Stromal cell of bone marrow (primary cell): Measurements from ENCODE around the gene CMSS1.
A peak's percentile ranks its signal among the peaks of the same experiment; 100 is the strongest.

Source experiments
- DNase-seq: peaks from one replicate; pipeline ENCODE4 v3.0.0-alpha.2; 2012; ENCODE audit warnings: low read depth

Gene CMSS1

GRCh38 chr3:99903869-99904268, 86.2 kb downstream of the CMSS1 start:
- DNase-seq, result no peak

GRCh38 chr3:99907959-99908544, 90.4 kb downstream of the CMSS1 start:
- DNase-seq, result no peak

DNA sequence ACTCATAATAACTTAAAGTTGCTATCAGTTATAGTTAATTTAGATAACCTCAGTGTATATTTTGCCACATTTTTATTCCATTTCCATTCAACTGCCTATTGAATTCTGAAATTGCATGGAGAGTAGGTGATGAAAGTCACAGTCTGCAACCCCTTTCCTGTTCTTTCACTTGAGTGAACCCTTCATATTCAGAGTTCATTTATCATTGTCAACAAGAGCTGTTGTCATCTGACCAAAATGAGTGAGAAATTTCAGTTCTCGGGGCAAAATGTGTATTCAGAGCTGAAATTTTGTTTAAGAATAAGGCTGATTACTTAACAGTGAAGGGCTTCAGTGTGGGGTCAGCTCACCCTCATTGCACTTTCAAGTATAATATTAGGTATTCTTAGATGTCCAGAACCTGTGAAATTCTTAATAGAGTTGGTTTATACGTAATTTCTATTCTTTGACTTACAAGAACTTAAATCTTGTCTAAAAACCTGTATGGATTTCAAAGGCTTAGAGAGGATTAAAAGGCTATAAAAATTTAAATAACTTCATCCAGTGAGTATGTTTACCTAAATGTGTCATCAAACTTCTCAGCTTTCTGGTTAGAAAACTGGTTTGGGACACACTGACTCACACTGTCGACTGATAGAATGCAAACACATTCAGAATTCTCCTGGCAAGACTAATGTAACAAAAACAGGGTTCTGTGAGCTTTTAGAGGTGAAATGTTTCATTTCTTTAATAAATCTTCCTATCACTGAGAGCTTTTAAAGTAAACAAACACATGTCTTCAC, 92.2 kb downstream of the CMSS1 start:
- DNase-seq, result peak; percentile 61

- DNase-seq, result no peak
Measured at GRCh38 chr3:99910752-99911290, 93.2 kb downstream of the CMSS1 start.

DNA sequence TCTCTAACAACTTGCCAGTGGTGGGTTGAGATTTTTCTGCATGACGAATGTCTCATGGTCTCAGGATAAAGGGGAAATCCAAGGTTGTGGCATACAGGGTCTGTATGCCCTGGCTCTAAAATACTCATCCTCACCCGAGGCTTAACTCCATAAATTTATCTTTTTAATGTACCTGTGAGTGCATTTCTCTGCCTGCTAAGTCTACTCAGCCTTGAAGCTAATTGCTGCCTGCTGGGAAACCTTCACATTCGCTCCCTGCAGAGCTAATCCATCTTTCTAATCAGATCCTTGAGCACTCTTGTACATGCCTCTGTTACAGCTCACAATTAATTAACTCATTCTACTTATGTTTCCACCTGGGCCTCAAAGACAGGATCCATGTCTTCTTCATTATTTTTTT, 93.8 kb downstream of the CMSS1 start:
- DNase-seq, result no peak

DNA sequence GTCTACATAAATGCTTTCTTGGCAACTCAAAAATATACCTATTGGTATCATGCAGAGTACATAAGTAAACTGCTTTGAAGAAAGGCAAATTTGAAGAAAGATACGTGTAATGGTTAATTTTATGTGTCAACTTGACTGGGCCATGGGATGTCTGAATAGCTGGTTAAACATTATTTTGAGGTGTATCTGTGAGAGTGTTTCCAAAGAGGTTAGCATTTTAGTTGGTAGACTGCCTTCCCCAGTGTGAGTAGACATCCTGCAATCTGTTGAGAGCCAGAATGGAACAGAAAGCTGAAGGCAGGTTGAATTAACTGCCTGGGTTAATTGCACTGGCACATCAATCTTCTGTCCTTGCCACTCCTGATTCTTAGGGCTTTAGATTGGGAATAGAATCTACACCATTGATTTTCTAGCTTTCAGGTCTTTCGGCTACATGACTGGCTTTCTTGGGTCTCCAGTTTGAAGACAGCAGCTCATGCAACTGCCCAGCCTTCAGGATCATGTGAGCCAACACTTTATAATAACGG, 98.3 kb downstream of the CMSS1 start:
- no peak for DNase-seq

DNA sequence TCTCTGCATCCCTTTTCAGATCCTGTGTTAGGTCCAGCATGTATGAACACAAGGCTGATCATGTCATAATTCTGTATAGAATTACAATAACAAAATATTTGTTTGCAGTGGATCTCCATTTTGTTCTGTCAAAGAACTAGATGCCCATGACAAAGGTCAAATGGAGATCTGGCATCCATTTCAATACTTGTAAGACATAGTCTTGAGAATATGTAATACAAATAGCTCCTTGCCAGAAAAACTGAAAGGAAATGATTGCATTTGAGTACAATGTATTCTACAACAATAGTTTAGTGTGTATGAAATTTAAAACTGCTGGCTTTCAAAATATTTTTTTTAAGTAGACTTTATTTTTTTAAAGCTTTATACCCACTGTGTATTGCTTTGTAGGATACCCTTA, 101.1 kb downstream of the CMSS1 start:
- no peak for DNase-seq

GRCh38 chr3:99919694-99920093, 102.0 kb downstream of the CMSS1 start:
- no peak for DNase-seq

DNA sequence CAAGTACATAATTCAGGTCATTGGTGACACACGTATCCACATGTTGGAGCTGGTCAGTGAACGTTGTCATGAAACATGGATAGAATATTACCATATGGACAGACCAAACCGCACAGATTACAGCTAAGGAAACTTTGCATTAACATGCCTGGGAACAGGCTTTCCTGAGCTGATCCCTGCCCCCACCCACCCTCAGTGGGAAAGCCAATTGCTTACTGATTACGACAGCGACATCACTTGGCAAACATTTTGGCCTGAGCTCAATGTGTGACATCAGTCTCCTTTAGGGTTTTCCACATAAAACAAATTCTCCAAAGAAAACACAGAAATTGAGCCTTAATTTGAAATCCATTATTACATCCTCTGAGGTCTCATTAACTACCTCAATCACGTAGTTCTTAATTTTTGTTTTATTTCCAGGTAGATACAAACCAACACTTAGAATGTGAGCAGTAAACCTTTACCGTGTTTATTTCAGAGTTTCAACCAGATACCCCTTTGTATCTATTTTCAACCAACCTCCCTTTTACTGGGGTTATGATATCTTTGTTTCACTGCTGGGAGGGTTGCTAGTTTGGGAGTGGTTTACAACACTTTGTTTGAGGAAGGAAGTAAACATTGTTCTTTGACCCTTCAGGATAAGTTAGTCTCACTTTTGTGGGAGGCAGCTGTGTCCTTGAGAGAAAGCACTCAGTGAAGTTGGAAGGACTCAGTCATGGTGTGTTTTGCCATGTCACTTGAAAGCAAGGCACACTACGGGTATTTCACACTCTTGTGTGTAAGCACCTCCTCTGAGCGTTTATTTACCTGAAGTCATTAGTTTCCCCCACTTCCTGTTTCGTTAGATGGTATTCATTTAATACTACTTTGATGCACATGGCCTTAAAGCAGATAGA, 103.1 kb downstream of the CMSS1 start:
- DNase-seq, result peak; percentile 28

DNA sequence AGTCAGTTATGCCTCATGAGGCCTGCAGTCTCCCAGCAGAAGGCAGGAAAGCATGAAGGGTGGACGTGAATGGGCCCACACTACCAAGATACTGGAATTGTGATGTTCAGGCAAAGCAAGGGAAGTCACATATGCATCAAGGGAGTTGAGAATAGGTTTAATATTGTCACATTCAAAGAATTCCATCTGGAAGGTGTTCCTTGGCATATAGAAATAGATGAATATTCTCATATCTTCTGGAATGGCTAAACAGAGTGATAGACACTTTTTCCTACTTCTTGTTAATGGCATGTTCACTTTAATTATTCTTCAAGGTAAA, 103.7 kb downstream of the CMSS1 start:
- DNase-seq, result no peak

GRCh38 chr3:99921986-99922385, 104.3 kb downstream of the CMSS1 start:
- no peak for DNase-seq

DNA sequence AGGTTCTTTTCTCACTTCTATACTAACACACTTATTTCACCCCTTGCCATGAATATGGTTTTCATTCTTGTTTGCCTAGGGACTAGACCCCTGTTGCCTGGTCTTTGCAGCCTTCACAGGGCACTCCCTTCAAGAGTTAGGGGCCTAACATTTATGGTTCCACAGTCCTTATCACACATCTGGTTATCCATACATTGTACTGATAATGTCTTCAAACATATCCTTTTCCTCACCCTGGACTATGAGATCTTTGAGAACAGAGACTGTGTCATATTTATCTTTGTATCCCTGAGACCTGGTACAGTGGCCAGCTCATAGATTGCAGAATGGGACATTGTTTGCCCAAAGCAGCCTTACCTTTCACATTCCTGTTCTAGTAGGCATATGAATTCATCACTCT, 106.2 kb downstream of the CMSS1 start:
- DNase-seq, result no peak

- peak; percentile 36 for DNase-seq
Measured at GRCh38 chr3:99925584-99926230, 108.0 kb downstream of the CMSS1 start.

DNA sequence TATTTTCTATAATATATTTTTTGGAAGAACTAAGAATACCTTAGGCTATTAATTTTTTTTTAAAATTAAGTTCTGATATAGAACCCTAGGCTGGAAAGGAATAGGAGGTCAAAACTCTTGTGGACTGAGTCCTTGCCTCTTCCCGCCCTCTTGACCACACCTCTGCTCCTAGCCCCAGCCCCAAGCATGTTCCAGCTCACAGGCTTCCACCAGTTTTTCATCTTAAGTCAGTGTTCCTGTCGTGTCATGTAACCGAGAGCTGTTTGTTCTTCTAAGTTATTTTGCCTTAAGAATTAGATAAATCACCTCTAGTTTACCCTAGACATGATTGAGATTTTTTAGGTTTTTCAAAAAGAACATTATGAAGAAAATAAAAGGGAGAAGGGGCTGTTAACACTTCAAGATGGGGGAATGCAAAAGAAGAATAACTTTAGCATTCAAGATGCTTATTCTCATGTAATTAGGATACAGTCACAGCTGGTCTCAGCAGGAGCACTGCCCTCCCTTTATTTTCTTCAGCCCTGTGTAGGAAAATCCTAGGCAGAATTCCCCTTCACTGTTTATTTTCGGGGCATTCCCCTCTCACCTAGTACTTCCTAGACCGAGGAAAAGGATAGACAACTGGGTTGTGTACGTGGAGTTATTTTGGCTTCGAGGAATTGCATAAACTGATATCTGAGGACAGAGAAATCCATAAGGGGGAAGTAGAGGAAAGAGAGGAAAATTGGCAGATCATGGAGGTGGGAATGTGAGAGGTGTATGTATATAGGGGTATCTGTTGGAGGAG, 110.2 kb downstream of the CMSS1 start:
- DNase-seq, result no peak

GRCh38 chr3:99928771-99929744, 111.4 kb downstream of the CMSS1 start:
- DNase-seq, result no peak

DNA sequence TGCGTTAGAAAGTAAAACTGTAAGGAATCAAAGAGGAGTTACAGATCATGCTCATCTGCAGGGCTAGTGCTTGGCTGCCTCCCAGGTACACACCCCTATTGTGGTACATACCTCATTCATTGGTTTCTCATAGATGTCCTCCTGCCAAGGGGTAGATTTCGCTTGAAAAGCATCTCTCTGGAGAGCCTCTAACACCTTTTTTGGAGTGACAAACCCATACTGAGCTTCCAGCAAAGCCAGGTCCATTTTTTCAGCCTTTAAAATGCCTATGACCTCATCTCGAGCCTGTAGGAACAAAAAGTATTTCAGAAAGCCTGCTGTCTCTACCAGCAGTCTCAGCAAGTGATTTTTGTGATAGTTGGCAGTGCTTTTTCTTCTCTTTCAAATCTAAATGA, 112.1 kb downstream of the CMSS1 start:
- no peak for DNase-seq

DNA sequence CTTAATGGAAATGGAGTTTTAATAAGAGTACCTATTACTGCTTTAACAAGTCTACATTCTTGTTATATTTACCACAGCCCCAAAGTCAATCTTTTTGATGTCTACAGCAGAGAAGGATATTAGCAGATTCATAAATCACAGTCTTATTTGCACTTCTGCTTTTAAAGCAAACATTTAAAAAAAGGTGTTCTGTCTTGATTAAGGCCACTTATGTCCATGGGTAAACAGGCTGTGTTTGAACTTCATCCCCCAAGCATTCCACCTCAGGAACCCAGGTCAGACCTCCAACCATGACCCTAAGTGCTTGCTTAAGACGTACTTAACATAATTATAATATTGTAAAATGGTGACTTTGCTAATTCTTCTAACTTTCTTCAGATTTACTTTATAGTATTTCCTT, 113.4 kb downstream of the CMSS1 start:
- no peak for DNase-seq

GRCh38 chr3:99933971-99934750, 116.5 kb downstream of the CMSS1 start:
- no peak for DNase-seq
